HG02678 (cell line): ENCODE results near the gene FAM72D.
"Not testable (repeated sequence)": the region's sequence is repeated elsewhere in the genome, so short reads cannot be mapped to it uniquely, and the experiment has no call there.

ENCODE experiments used
- ATAC-seq: cut with Tn5 transposase; IDR thresholded peaks from one replicate; pipeline ENCODE4 v1.9.1; 2021; ENCODE audit warnings: mild to moderate bottlenecking, moderate library complexity; ENCODE audit not compliant: unreplicated experiment

FAM72D gene

GRCh38 chr1:145095284-145096057, at the start of gene FAM72D, which contains the start of gene SRGAP2B:
Gene FAM72D (plus strand): TSS chr1:145095974. CDS start chr1:145096848, 874 bp downstream.
Gene SRGAP2B (minus strand): TSS chr1:145095328. CDS start chr1:145092901, 2,427 bp downstream.
- ATAC-seq = peak; percentile 81

- ATAC-seq = peak; percentile 66
Observed at GRCh38 chr1:145047553-145047952, 48.2 kb upstream of the FAM72D start.

DNA sequence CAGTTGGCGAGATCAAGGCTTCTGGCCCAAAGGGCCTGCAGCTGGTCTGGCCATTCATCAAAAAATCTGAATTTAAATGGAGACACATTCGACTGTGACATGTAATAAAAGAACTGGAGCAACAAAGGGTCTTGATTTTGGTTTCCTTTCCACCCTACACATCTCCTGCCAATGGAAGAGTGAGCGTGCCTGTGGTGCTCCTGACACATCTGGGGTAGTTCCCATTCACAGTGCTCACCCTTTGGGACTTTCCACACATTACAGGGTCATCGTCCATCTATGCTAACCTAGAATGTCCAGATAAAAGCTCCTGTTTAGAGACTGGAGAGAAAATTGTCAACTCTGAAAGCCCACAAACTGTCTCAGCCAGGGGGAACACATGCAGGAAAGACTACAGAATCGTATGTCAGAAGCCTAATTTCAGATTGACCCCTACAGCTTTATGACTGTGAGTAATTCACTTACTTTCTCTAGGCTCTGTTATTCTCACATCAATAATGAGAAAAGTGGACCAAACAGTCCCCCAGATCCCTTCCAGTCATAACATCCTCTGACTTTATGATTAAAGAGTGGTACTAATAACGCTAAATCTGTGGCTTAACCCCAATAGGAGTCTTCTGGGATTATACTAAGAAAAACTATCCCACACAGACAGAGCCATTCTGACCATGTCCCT, 47.5 kb upstream of the FAM72D start:
- ATAC-seq = not testable (repeated sequence)

DNA sequence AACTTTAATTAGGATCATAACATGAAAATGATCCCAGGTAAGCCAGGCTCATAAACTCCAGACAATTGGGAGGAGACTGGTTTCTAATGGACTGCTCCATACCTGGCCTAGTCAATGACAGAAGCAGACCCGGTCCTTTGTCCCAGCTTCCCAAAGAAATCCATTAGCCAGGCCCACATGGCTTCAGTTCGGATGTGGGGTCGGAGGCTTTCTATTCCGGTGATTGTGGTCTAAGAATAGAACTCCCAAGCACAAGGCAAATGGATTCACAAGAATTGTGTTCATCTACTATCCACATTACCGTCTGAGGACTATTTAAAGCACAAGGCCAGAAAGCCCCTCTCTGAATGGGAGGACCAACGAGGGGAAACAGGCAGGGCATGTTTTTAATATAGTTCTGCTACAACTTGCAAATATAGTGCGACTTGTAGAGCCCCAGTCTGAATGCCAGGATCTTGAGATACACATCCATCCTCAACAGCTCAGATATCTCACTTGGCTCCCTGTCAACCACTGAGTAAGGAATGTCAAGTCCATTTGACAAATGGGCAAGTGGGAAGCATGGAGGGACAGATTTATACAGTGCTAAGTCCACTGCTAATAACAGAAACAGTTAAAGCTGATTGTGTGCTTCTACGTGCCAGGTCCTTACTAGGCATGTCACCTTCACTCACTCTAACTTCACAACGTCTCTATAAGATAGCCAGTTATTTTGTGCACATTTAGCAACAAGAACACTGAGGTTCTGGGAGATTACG, 43.6 kb upstream of the FAM72D start:
- not testable (repeated sequence) for ATAC-seq

DNA sequence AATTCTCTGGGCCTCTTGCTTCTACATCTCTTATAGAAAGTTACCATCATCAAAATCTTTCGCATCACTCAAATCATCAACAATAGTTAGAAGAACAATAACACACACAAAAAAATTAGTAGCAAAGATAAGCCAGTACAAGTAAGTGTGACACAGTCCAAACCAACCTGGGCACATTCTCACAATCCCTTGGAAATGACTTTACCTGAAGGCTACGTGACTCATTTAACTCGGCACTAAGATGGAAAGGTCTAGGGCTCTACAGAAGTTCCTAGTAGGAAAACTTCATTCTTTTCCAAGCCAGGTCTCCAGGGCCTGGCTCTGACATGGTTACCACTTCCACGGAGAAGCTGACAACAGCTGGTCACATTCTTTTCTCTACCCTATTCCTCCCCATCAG, 42.3 kb upstream of the FAM72D start:
- not testable (repeated sequence) for ATAC-seq

DNA sequence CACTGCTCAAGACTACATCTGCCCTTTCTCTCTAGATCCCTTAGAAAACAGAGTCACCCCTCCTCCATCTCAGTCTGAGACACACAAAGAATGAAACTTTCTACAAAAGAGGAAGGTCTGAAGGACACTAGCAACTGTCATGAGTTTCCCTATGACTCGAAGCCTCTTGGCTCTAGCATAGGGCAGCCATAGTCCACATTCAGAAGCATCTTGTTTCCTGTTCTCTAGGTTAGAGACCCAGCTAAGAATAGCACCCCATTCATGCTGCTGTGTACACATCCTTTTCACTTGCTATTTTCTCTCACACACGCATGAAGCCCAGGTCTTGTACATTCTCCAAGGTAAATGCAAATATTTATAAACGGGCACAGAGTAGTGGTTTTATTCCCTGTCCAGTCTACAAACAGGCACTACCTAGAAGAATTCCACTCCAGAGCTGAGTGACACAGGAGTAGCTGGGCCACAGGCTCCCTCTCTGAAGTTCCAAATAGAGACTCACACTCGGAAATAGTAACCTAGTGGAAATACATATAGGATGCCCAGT, 40.5 kb upstream of the FAM72D start:
- peak; percentile 100 for ATAC-seq

GRCh38 chr1:145058184-145058583, 37.6 kb upstream of the FAM72D start:
- not testable (repeated sequence) for ATAC-seq

- not testable (repeated sequence) for ATAC-seq
Observed at GRCh38 chr1:145063285-145063684, 32.5 kb upstream of the FAM72D start.

GRCh38 chr1:145063941-145064648, 31.7 kb upstream of the FAM72D start:
- ATAC-seq = not testable (repeated sequence)

DNA sequence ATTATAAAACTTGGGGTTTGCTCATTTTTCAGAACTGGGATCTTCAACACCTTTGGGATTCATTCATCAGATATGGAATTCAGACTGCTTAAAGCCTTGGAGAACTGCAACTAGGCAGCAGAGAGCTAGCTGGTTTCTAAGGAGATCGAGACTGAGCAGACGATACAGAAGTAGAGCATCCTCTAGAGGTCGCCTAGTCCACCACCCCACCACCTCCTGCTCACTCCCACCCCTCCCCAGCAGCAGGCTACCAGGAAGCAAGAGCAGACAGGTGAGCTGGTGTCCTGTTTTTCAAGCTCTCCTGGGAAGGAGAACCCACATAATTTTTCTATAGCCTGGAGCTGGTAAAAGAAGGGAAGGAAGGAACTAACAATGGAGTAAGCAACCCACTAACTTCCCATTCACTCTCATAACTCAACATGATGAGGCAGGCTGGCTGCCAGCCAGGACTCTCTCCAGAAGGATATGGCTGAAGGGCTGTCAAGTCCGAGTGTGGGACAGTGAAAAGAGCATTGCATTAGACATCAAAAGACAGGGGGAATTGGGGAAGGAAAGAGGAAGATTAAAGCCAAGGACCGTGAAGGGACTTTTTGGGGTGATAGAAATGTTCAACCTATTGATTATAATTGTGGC, 30.5 kb upstream of the FAM72D start:
- ATAC-seq = not testable (repeated sequence)

- ATAC-seq = not testable (repeated sequence)
Observed at GRCh38 chr1:145066486-145066885, 29.3 kb upstream of the FAM72D start.

DNA sequence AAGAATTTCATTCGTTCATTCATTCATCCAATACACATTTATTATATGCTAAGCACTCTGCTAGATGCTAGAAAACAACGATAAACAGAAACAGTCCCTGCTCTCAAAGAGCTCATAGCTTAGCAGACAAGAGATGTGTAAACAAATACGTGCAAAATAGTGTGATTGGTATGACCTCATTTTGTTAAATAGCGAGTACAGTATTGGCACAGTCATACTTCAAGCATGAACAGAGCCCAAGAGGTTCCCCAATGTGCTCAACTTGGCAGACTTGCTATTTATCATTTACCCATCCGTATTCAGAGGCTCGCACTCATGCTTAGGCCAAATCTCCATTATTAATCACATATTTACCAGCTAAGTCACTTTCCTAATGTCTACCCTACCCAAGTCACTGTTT, 24.2 kb upstream of the FAM72D start:
- ATAC-seq = not testable (repeated sequence)

- not testable (repeated sequence) for ATAC-seq
Observed at GRCh38 chr1:145074021-145074559, 21.7 kb upstream of the FAM72D start.

DNA sequence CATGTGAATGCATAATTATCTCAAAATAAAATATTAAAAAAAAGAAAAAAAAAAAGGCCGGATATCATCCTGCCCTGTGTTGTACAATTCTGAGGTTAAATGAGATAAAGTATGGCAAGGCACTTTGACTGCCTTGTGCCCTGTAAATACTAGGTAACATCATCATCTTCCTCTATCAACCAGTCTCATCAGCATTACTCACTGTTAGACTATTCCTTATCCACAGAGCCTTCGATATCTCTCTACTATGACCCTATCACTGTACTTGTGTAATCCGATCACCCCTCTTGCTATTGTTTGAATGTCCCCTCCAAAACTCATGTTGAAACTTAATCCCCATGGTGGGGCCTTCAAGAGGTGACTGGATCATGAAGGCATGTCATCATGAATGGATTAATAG, 18.9 kb upstream of the FAM72D start:
- ATAC-seq = not testable (repeated sequence)

GRCh38 chr1:145077872-145078786, 17.6 kb upstream of the FAM72D start:
- not testable (repeated sequence) for ATAC-seq

DNA sequence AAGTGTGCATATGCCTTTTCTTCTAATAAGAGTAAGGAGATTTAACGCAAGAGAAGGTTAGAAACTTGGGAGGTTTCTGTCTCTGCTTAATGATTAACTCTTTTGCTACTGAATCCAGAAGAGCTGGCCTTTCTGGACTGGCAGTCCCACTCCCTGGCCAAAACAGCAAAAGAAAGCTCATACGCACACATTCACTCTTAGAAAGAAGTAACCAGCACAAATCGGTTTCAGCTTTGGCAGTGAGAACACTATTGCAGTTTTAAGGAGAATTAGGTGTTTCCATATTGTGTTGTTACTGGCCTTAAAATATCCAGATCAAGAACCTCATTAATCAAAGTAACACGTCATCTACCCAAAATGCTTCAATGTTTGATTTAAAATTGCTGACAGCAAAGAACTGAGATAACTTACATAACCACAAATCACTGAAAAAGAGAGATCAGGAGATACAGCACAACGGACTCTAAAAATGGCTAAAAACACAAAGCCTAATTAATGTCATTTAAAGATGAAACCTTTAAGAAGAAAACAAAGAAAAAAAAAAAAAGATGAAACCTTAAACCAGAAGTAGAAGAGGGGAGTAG, 16.9 kb upstream of the FAM72D start:
- not testable (repeated sequence) for ATAC-seq

- not testable (repeated sequence) for ATAC-seq
Observed at GRCh38 chr1:145079737-145080136, 16.0 kb upstream of the FAM72D start.

DNA sequence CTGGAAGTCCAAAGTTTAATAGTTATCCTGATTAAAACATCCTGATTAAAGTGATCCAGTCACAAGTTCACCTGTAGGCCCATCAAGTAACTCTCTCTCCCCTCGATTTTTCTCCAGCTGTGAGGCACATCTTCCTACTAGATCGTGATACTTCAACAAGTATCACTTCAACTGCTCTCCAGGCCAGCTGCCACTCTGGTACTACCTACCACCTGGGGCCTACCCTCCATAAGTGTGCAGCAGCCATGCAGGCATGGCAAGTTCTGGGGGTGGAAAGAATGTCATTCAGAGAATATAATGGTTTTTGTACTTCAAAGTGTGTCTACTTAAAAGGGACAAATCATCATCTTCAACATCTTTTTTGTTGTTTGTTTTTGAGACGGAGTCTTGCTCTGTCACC, 15.6 kb upstream of the FAM72D start:
- ATAC-seq = not testable (repeated sequence)
